ENCODE data around the gene TAF13. TPM values are rescaled to one million over a fixed set of nuclear protein-coding genes. Genes with fewer than 3 reads are reported as not detected.
"Not testable (repeated sequence)": the region's sequence is repeated elsewhere in the genome, so short reads cannot be mapped to it uniquely, and the experiment has no call there.

TAF13 gene
- total RNA-seq, 2 donors from 2014 or later: 25.9 to 29.4 TPM

DNA sequence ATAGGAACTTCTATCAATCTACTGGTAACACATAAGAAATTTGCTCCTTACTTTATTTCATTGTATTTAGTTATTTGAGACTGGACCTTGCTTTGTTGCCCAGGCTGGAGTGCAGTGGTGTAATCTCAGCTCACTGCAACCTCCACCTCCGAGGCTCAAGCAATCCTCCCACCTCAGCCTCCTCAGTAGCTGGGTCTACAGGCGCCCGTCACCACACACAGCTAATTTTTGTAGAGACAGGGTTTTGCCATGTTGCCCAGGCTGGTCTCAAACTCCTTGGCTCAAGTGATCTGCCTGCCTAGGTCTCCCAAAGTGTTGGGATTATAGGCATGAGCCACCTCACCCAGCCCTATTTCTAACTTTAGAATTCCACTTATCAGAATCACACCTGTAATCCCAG lies 23.7 kb downstream of the TAF13 start:
- not testable (repeated sequence) for DNase-seq; H3K27me3 Mint-ChIP-seq (ENCODE audit: low read depth); ATAC-seq (replicated peaks in 1 of 2); H3K4me3 Mint-ChIP-seq; H3K9me3 Mint-ChIP-seq; H3K36me3 Mint-ChIP-seq (ENCODE audit: insufficient read depth in 2 of 2); H3K27ac Mint-ChIP-seq; H3K4me1 Mint-ChIP-seq (ENCODE audit: low read depth)

DNA sequence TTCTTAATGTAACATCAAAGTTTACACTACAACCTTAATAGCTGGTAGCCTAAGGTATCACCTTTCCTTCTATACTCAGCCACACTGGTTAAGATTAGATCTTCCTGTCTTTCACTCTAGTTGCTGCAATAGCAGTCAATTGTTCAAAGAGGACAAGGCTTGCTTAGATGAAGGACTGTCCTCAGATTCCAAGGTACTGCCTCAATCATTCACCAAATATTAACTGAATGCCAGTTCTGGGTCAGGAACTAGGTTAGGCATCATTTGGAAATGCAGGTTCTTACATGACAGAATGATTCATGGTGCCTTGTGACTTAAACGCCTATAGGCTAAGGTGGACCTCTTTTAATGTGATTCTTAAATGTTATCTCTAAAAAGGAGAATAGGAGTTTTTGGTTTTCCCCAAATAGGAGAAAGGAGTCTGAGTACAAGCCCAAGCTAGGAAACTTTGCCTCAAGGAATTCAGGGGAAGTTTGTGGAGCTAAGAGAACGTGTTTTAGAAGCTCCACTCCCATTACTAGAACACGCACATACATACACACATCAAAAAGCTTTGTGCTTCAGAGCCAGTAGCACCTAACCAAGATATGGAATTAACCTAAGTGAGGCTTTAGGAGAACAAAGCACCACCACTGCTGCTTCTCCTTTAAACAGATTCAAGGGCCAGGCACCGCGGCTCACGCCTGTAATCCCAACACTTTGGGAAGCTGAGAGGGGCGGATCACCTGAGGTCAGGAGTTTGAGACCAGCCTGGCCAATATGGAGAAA lies 25.4 kb downstream of the TAF13 start:
- ATAC-seq (replicated peaks in 1 of 2) (no peak), DNase-seq (no peak)
- Mint-ChIP-seq H3K4me3 (no peak overlapping the region), H3K4me1 (ENCODE audit: low read depth) (no peaks in the 10 kb centered on the region), H3K27ac (no peak overlapping the region), H3K9me3 (no peaks in the 10 kb centered on the region), H3K27me3 (ENCODE audit: low read depth) (no peaks in the 10 kb centered on the region), H3K36me3 (ENCODE audit: insufficient read depth in 2 of 2) (no peaks in the 10 kb centered on the region)

DNA sequence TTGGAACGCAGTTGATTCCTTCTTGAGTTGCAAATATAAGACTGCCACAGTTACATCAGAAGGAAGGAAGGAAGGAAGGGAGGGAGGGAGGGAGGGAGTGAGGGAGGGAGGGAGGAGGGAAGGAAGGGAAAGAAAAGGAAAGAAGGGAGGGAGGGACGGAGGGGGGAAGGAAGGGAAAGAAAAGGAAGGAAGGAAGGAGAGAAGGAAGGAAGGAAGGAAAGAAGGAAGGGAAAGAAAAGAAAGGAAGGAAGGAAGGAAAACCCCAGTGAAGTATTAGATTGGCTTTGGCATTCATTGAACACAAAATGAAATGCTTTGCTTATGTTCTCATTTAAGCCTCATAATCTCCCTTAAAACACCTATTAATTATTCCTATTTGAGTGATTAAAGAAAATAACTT lies 27.5 kb downstream of the TAF13 start:
- Mint-ChIP-seq H3K27ac (no peak overlapping the region), H3K36me3 (ENCODE audit: insufficient read depth in 2 of 2) (no peaks in the 10 kb centered on the region), H3K9me3 (no peaks in the 10 kb centered on the region), H3K4me3 (no peak overlapping the region), H3K27me3 (ENCODE audit: low read depth) (no peaks in the 10 kb centered on the region), H3K4me1 (ENCODE audit: low read depth) (no peaks in the 10 kb centered on the region)
- DNase-seq (no peak), ATAC-seq (replicated peaks in 1 of 2) (no peak)

DNA sequence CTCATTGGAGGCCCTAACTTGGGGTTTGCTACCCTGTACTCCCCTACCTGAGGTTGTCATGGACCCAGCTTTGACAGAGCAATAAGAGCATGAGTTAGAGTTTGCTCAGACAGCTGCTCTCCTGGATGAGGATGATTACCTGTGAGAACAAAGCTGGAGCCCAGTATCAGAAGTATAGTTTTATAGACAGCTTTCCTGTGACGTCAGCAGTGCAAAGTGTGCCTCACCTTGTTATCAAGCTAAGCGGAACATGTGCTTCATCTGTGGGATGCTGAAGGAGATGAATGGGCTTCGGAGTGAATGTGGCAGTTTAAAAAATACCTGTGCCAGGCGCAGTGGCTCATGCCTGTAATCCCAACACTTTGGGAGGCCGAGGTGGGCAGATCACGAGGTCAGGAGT lies 28.5 kb downstream of the TAF13 start:
- Mint-ChIP-seq H3K27ac (no peak overlapping the region), H3K4me3 (no peak overlapping the region), H3K27me3 (ENCODE audit: low read depth) (no peaks in the 10 kb centered on the region), H3K4me1 (ENCODE audit: low read depth) (no peaks in the 10 kb centered on the region), H3K9me3 (no peaks in the 10 kb centered on the region), H3K36me3 (ENCODE audit: insufficient read depth in 2 of 2) (no peaks in the 10 kb centered on the region)
- DNase-seq: no peak
- ATAC-seq (replicated peaks in 1 of 2): no peak

DNA sequence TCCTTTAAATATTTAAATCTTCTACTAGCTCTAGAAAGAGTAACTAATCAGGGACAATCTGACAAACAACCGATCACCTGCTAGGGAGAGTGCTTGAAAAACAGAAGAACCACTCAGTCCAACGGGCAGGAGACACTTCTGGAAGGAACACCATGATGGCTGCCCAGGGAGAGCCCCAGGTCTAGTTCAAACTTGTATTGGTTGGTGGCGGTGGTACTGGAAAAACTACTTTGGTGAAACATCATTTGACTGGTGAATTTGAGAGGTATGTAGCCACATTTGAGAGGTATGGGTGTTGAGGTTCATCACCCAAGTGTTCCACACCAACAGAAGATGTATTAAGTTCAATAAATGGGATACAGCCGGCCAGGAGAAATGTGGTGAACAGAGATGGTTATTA lies 29.1 kb downstream of the TAF13 start:
- Mint-ChIP-seq H3K4me3 (no peak overlapping the region), H3K27ac (no peak overlapping the region), H3K27me3 (ENCODE audit: low read depth) (no peaks in the 10 kb centered on the region), H3K36me3 (ENCODE audit: insufficient read depth in 2 of 2) (no peaks in the 10 kb centered on the region), H3K4me1 (ENCODE audit: low read depth) (no peaks in the 10 kb centered on the region), H3K9me3 (no peaks in the 10 kb centered on the region)
- ATAC-seq (replicated peaks in 1 of 2) (no peak), DNase-seq (no peak)

DNA sequence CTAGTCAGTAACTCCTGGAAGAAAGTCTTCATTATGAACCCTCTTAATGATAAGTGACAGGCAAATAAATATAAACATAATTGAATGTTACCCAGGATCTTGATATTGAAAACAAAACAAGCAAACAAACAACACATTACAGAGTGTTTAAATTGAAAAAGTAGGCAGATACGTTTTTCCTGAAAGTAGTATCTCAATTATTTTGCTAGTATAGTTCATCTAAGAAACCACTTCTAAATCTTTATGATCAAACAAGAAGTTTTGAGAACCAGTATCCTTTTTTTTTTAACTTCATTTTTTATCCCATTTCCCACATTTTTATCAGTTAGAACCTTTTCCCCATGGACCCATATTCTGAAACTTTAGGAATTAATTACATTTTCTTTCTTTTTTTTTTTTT lies 30.2 kb downstream of the TAF13 start:
- Mint-ChIP-seq H3K9me3 (no peaks in the 10 kb centered on the region), H3K4me3 (no peak overlapping the region)
- no peak for ATAC-seq (replicated peaks in 1 of 2)

DNA sequence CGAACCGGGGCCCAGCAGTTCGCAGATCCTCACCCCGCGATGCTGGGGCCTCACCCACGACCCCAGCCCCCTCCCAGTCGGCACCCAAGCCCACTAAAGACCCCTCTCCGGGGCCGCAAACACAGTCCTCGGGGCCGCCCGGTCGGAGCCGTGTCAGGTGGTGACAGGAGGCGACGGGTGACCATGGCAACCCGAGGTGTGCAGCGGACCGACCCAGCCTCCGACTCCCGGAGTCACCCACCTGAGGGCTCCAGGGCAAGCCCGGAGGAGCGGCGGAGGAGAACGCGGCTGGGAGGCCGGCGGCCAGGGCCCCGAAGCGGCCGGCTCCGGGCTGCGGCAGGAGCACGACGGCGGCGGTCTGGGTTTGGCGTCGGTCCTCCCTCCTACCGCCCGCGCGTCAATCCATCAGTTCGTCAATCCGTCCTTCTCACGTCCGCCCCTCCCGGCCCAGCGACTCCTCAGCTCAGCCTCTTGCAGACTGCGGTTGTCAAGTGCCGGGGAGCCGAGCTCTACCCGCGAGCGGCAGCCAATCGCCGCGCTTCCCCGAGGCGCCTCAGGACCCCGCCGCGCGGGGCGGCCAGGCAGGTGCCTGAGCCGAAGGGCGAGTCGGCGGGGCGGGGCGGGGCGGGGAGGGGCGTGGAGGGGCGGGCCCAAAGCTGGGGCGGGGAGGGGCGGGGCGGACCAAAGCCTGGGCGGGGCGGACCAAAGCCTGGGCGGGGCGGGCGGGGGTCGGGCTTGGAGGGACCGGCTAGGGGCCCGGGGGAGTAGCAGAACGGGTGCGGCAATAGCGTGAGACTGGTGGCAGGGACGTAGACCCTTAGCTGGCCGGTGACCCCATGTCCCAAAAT lies 34.0 kb downstream of the TAF13 start, which contains the start of gene WDR47:
WDR47 (minus strand) TSS at position 482 of the 848 bp plus-strand sequence. CDS start 18,590 bp downstream, outside the sequence.
- no peaks in the 10 kb centered on the region for H3K9me3 Mint-ChIP-seq
- peak within 1 kb of the TSS; percentile 79 for H3K27ac Mint-ChIP-seq
- peak within 1 kb of the TSS; percentile 94 to 97 for H3K4me3 Mint-ChIP-seq
- DNase-seq (peak; percentile 96 to 98), ATAC-seq (replicated peaks in 1 of 2) (peak; percentile 97)
- H3K4me1 Mint-ChIP-seq (ENCODE audit: low read depth): peaks cover 16% of the 10 kb centered on the region
- no peaks in the 10 kb centered on the region for H3K27me3 Mint-ChIP-seq (ENCODE audit: low read depth)
- no peaks in the 10 kb centered on the region for H3K36me3 Mint-ChIP-seq (ENCODE audit: insufficient read depth in 2 of 2)

More for the DNA sequence above, 30.2 kb downstream of the TAF13 start:
- Mint-ChIP-seq H3K27ac (no peak overlapping the region), H3K36me3 (ENCODE audit: insufficient read depth in 2 of 2) (no peaks in the 10 kb centered on the region), H3K27me3 (ENCODE audit: low read depth) (no peaks in the 10 kb centered on the region), H3K4me1 (ENCODE audit: low read depth) (peaks cover 2% of the 10 kb centered on the region)
- no peak for DNase-seq

DNA sequence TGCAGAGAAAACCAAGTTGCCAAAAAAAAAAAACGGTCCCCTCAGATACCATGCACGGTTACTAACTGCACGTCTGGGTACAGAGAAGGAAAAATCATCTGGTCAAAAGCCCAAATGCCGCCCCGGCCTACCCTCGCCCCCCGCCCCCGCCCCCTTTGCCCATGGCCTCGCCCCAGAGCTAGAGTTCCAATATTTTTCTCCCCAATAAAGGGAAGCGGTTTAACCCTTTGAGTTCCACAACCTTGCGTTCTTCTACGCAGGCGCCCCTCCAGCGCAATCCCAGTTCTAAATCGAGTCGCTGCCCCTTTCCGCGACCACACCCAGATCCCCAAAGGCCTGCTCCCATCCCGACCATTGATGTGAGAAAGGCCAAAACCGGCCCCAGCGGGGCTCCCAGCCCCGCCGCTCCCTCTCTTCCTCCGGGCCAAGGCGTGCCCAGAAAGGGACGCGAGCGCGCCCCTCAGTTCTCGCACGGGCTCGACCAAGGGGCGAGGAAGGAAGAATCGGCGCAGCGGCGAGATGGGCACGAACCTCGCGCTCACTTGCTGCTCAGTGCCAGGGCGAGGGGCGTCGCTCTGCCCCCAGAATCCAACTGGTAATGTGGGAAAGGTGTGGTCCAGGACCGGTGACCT lies 34.7 kb downstream of the TAF13 start:
- Mint-ChIP-seq H3K27me3 (ENCODE audit: low read depth) (no peaks in the 10 kb centered on the region), H3K4me3 (peak overlapping the region; percentile 94 to 97), H3K27ac (peak overlapping the region; percentile 63), H3K9me3 (no peaks in the 10 kb centered on the region), H3K4me1 (ENCODE audit: low read depth) (peaks cover 16% of the 10 kb centered on the region), H3K36me3 (ENCODE audit: insufficient read depth in 2 of 2) (no peaks in the 10 kb centered on the region)
- DNase-seq (peak; percentile 43 to 48), ATAC-seq (replicated peaks in 1 of 2) (peak; percentile 21 to 24)

DNA sequence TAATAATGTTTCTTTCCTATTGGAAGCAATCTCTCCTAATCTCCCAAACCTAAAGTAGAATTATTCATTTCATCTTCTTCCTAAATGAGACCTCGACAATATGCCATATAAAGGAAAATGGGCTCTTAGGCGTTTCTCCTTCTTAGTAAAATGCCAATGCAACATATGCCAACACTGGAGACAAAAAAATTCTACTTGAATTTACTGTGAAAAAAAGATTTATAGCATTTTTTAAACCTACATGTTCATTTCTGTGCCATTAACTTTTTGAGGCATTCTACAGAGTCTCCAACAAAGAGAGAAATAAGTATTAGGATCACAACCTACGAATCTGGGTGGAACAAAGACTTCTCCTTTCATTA lies 35.2 kb downstream of the TAF13 start:
- H3K4me3 Mint-ChIP-seq: peak overlapping the region; percentile 94 to 97
- H3K27me3 Mint-ChIP-seq (ENCODE audit: low read depth): no peaks in the 10 kb centered on the region
- H3K27ac Mint-ChIP-seq: peak overlapping the region; percentile 63
- H3K36me3 Mint-ChIP-seq (ENCODE audit: insufficient read depth in 2 of 2): no peaks in the 10 kb centered on the region
- no peak for DNase-seq
- H3K9me3 Mint-ChIP-seq: no peaks in the 10 kb centered on the region
- no peak for ATAC-seq (replicated peaks in 1 of 2)
- H3K4me1 Mint-ChIP-seq (ENCODE audit: low read depth): peaks cover 16% of the 10 kb centered on the region

DNA sequence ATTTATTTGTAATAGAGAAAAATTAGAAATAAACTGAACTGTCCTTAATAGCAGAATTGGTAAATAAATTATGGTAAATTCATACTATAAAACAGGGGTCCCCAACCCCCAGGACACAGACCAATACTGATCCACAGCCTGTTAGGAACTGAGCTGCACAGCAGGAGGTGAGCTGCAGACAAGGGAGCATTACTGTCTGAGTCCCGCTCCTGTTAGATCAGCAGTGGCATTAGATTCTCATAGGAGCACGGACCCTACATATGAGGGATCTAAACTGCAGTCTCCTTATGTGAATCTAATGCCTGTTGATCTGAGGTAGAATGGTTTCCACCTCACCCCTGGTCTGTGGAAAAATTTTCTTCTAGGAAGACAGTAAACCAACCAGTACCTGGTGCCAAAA lies 41.4 kb downstream of the TAF13 start:
- no peak overlapping the region for H3K4me3 Mint-ChIP-seq
- H3K27me3 Mint-ChIP-seq (ENCODE audit: low read depth): no peaks in the 10 kb centered on the region
- H3K4me1 Mint-ChIP-seq (ENCODE audit: low read depth): peaks cover 4% of the 10 kb centered on the region
- ATAC-seq (replicated peaks in 1 of 2) (no peak), DNase-seq (no peak)
- H3K36me3 Mint-ChIP-seq (ENCODE audit: insufficient read depth in 2 of 2): no peaks in the 10 kb centered on the region
- no peak overlapping the region for H3K27ac Mint-ChIP-seq
- no peaks in the 10 kb centered on the region for H3K9me3 Mint-ChIP-seq

DNA sequence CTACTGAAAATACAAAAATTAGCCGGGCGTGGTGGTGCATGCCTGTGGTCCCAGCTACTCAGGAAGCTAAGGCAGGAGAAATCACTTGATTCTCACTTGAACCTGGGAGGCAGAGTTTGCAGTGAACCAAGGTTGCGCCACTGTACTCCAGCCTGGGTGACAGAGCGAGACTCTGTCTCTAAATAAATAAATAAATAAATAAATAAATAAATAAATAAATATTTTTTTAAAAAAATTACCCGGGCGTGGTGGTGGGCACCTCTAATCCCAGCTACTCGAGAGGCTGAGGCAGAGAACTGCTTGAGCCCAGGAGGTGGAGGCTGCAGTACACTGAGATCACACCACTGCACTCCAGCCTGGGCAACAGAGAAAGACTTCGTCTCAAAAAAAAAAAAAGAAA lies 46.3 kb downstream of the TAF13 start:
- not testable (repeated sequence) for H3K27ac Mint-ChIP-seq; H3K4me3 Mint-ChIP-seq; DNase-seq; H3K9me3 Mint-ChIP-seq; H3K27me3 Mint-ChIP-seq (ENCODE audit: low read depth); H3K36me3 Mint-ChIP-seq (ENCODE audit: insufficient read depth in 2 of 2); ATAC-seq (replicated peaks in 1 of 2); H3K4me1 Mint-ChIP-seq (ENCODE audit: low read depth)

DNA sequence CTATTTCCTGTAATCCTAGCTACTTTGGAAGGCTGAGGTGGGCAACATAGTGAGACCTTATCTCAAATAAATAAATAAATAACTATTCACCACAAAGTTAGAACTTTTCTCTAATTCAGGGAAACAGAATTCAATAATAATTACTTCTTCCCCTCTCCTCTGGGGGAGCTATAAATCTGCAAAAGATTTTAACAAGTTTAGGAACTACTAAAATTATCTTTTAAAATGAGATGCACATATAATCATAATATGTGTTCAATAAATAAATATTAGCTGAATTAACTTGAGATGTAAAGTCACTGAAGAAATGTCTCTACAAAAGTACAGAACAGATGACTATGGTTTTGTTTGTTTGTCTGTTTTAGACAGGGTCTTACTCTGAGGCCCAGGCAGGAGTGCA lies 48.0 kb downstream of the TAF13 start:
- no peak for ATAC-seq (replicated peaks in 1 of 2)
- Mint-ChIP-seq H3K4me1 (ENCODE audit: low read depth) (no peaks in the 10 kb centered on the region), H3K27me3 (ENCODE audit: low read depth) (no peaks in the 10 kb centered on the region), H3K9me3 (no peaks in the 10 kb centered on the region), H3K4me3 (no peak overlapping the region), H3K36me3 (ENCODE audit: insufficient read depth in 2 of 2) (no peaks in the 10 kb centered on the region), H3K27ac (no peak overlapping the region)
- no peak for DNase-seq

DNA sequence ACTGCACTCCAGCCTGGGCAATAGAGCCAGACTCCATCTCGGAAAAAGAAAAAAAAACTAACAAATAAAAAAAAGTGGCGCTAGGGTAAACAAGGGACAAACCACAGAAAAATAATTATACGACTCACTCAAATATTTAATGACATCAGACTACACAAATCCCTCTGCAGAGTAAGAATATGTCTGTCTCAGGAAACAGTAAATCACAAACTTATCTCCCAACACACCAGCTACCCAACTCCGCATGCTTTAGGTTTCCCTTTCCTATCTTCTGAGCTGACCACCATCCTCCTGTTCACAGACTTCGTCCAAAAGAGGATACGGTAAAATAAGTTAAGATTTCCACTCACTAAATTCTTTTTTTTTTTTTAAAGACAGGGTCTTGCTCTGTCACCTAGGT lies 50.1 kb downstream of the TAF13 start:
- H3K27me3 Mint-ChIP-seq (ENCODE audit: low read depth): no peaks in the 10 kb centered on the region
- no peaks in the 10 kb centered on the region for H3K9me3 Mint-ChIP-seq
- no peak overlapping the region for H3K27ac Mint-ChIP-seq
- H3K36me3 Mint-ChIP-seq (ENCODE audit: insufficient read depth in 2 of 2): no peaks in the 10 kb centered on the region
- no peaks in the 10 kb centered on the region for H3K4me1 Mint-ChIP-seq (ENCODE audit: low read depth)
- ATAC-seq (replicated peaks in 1 of 2) (no peak), DNase-seq (no peak)
- H3K4me3 Mint-ChIP-seq: no peak overlapping the region
